ENCODE measurements around the gene KCMF1. TPM values are rescaled to one million over a fixed set of nuclear protein-coding genes. Genes with fewer than 3 reads are reported as not detected.

Gene KCMF1
- total RNA-seq, 4 donors from 2014 or later = 41.5 to 97.3 (median 55.5) TPM

DNA sequence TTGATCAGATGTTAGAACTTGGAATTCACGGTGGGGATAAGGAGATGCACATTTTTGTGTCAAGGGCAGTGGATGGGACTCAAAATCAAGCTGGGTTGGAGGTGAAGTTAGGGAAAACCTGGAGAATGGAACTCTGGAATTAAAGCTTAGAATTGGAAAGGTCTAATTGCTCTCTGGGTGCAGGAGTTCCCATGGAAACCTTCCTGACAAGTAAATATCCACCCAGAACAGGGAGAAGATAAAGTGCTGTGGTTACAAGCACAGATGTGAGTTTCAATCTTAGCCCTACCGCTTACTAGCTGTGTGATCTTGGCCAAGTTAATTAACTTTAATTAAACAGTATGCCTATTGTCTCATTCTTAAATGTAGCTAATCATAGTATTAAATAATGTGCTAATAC, 90.9 kb downstream of the KCMF1 start:
- DNase-seq = no peak
- Histone ChIP-seq H3K9me3 (no peaks in the 10 kb centered on the region), H3K4me1 (peaks cover 0 to under 1% (median 0%) of the 10 kb centered on the region in 4 donors), H3K36me3 (no peaks in the 10 kb centered on the region), H3K27ac (no peak overlapping the region), H3K4me3 (no peak overlapping the region), H3K27me3 (peaks cover 3% of the 10 kb centered on the region)
- intact Hi-C loops (cut with DNase I; ENCODE audit: low total_unique reads) = loop anchor here (2.0 kb wide), 1 partner anchor 71 kb away; the partner anchor contains the start of gene TCF7L1
- in situ Hi-C loops (cut with MboI; ENCODE audit: low pct_ligation_motif_present in 1 of 4, low pct_unique_long_range_greater_than_20kb in 1 of 4, low sequenced_read_pairs in 3 of 4) = loop anchor here in 3 of 4 donors (10.0 kb wide), 1 partner anchor 233 kb away; no protein-coding TSS in a partner anchor
- no peak for TF ChIP-seq EP300 (IDR thresholded peaks at IDR 0.05; ENCODE audit: low read depth)
- no peak for TF ChIP-seq POLR2A (IDR thresholded peaks at IDR 0.05)
- TF ChIP-seq, protein P1, sequence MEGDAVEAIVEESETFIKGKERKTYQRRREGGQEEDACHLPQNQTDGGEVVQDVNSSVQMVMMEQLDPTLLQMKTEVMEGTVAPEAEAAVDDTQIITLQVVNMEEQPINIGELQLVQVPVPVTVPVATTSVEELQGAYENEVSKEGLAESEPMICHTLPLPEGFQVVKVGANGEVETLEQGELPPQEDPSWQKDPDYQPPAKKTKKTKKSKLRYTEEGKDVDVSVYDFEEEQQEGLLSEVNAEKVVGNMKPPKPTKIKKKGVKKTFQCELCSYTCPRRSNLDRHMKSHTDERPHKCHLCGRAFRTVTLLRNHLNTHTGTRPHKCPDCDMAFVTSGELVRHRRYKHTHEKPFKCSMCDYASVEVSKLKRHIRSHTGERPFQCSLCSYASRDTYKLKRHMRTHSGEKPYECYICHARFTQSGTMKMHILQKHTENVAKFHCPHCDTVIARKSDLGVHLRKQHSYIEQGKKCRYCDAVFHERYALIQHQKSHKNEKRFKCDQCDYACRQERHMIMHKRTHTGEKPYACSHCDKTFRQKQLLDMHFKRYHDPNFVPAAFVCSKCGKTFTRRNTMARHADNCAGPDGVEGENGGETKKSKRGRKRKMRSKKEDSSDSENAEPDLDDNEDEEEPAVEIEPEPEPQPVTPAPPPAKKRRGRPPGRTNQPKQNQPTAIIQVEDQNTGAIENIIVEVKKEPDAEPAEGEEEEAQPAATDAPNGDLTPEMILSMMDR (IDR thresholded peaks at IDR 0.05) = no peak
- TF ChIP-seq POLR2AphosphoS5 (IDR thresholded peaks at IDR 0.05) = no peak
- 58 to 61% methylated on average over 2 of the region's 2 CpGs for WGBS, 2 donors (ENCODE audit: low coverage in 1 of 2)

DNA sequence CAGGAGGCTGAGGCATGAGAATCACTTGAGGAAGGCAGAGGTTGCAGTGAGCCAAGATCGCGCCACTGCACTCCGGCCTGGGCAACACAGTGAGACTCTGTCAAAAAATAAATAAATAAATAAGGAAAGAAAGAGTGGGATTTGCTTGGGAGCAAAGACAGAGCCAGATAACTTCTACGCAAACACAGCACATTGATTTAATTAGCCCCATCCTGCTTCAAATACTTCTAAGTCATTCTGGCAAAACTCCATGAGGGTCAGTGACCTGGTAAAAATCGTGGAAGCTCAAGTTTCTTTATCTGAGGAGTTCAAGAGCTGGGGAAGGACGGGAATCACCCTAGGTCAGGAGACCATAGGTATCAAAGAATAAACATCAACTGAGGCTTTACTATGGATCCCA, 91.6 kb downstream of the KCMF1 start:
- Histone ChIP-seq H3K36me3 (no peaks in the 10 kb centered on the region), H3K4me1 (peaks cover 0 to 6% (median 2%) of the 10 kb centered on the region in 4 donors), H3K27me3 (peaks cover 3% of the 10 kb centered on the region), H3K9me3 (no peaks in the 10 kb centered on the region), H3K4me3 (no peak overlapping the region), H3K27ac (no peak overlapping the region)
- in situ Hi-C loops (cut with MboI; ENCODE audit: low pct_ligation_motif_present in 1 of 4, low pct_unique_long_range_greater_than_20kb in 1 of 4, low sequenced_read_pairs in 3 of 4) (loop anchor here in 3 of 4 donors (10.0 kb wide), 1 partner anchor 232 kb away; no protein-coding TSS in a partner anchor), intact Hi-C loops (cut with DNase I; ENCODE audit: low total_unique reads) (no loop called here)
- DNase-seq = no peak
- 78% methylated on average over 6 of the region's 6 CpGs; no CpG with 5 or more reads in 1 of the 2 donors for WGBS, 2 donors (ENCODE audit: low coverage in 1 of 2)
- TF ChIP-seq, protein P1 (IDR thresholded peaks at IDR 0.05) = no peak
- TF ChIP-seq EP300 (IDR thresholded peaks at IDR 0.05; ENCODE audit: low read depth) (no peak), POLR2AphosphoS5 (IDR thresholded peaks at IDR 0.05) (no peak), POLR2A (IDR thresholded peaks at IDR 0.05) (no peak)

DNA sequence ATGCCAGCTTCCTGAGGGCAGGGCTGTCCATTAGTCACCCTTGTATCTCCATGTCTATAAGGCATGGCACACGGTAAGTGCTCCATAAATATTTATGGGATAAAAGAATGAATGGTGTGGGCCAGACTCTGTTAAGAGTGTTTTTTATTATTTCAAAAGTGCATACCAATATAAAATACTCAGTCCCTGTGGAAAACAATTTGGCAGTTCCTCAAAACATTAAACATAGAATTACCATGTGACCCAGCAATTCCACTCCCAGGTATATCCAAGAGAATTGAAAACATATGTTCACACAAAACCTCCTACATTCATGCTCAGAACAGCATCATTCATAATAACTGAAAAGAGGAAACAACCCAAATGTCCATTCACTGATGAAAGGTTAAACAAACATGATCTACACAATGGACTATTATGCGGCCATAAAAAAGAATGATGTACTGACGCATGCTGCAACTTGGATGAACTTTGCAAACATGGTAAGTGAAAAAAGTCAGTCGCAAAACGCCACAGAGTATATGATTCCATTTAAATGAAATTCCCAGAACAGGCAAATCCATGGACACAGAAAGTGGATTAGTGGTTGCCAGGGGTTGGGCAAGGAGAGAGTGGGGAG, 93.1 kb downstream of the KCMF1 start:
- Histone ChIP-seq H3K36me3 (no peaks in the 10 kb centered on the region), H3K4me1 (peaks cover 0 to 6% (median 2%) of the 10 kb centered on the region in 4 donors), H3K27ac (no peak overlapping the region), H3K9me3 (no peaks in the 10 kb centered on the region), H3K4me3 (no peak overlapping the region), H3K27me3 (peaks cover 3% of the 10 kb centered on the region)
- DNase-seq = no peak
- WGBS, 2 donors (ENCODE audit: low coverage in 1 of 2) = 80 to 83% methylated on average over 5 of the region's 5 CpGs
- intact Hi-C loops (cut with DNase I; ENCODE audit: low total_unique reads) = no loop called here
- TF ChIP-seq EP300 (IDR thresholded peaks at IDR 0.05; ENCODE audit: low read depth) (no peak), POLR2AphosphoS5 (IDR thresholded peaks at IDR 0.05) (no peak), POLR2A (IDR thresholded peaks at IDR 0.05) (no peak)
- TF ChIP-seq, protein P1 (IDR thresholded peaks at IDR 0.05) = no peak
- in situ Hi-C loops (cut with MboI; ENCODE audit: low pct_ligation_motif_present in 1 of 4, low pct_unique_long_range_greater_than_20kb in 1 of 4, low sequenced_read_pairs in 3 of 4) = loop anchor here in 3 of 4 donors (10.0 kb wide), 1 partner anchor 231 kb away; no protein-coding TSS in a partner anchor

DNA sequence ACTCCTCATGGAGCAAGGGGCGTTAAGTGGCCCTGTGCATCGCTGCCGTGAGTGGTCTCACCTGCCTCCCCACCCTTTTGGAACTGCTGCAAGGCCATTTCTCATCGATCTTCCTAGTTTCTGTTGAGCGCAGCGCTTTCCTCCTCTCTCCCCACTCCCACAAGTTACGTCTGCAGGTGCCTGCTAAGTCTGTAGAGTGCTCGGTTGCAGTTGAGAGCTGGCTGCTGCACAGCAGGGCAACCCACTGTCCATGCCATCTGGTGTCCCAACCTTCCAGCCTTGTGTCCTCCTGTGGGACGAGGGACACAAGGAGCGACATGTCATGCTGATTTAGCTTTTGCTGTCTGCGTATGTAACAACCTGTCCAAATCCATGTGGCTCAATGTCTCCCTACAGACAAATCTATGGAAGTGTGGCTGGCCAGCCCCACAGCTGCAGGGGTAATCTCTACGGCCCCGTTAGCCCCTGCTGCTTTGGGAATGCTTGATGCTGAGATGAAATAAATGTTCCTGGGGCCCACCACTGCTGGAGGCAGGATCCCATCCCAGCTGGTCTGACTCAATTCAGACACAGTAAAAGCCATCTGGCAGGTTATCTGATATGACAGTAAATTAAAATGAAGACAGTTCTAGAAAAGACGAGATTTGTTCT, 94.1 kb downstream of the KCMF1 start:
- Histone ChIP-seq H3K9me3 (no peaks in the 10 kb centered on the region), H3K27ac (no peak overlapping the region), H3K27me3 (peaks cover 3% of the 10 kb centered on the region), H3K4me3 (no peak overlapping the region), H3K4me1 (peaks cover 0 to 6% (median 2%) of the 10 kb centered on the region in 4 donors), H3K36me3 (no peaks in the 10 kb centered on the region)
- no peak for DNase-seq
- in situ Hi-C loops (cut with MboI; ENCODE audit: low pct_ligation_motif_present in 1 of 4, low pct_unique_long_range_greater_than_20kb in 1 of 4, low sequenced_read_pairs in 3 of 4) = loop anchor here (5.0 to 10.0 kb wide), 2 partner anchors 222 to 230 kb away; no protein-coding TSS in a partner anchor
- no peak for TF ChIP-seq EP300 (IDR thresholded peaks at IDR 0.05; ENCODE audit: low read depth)
- no peak for TF ChIP-seq POLR2AphosphoS5 (IDR thresholded peaks at IDR 0.05)
- no peak for TF ChIP-seq POLR2A (IDR thresholded peaks at IDR 0.05)
- TF ChIP-seq, protein P1 (IDR thresholded peaks at IDR 0.05) = no peak
- intact Hi-C loops (cut with DNase I; ENCODE audit: low total_unique reads) = loop anchor here (5.0 kb wide), 2 partner anchors 222 to 237 kb away; no protein-coding TSS in a partner anchor
- 83 to 100% methylated on average over 1 to 14 of the region's 14 CpGs for WGBS, 2 donors (ENCODE audit: low coverage in 1 of 2)

Data from transverse colon (tissue), 4 donors.